Activated CD4-positive, alpha-beta memory T cell treated with anti-CD3 and anti-CD28 coated beads, Interleukin-2, amount 10 ng/mL, durations not matched to agents 7 days and 5 days (primary cell): ENCODE results near the gene ZP2. TPM values are rescaled to one million over a fixed set of nuclear protein-coding genes. Genes with fewer than 3 reads are reported as not detected.
"Not testable (repeated sequence)": the region's sequence is repeated elsewhere in the genome, so short reads cannot be mapped to it uniquely, and the experiment has no call there.

ENCODE experiments used
- CTCF ChIA-PET: fragments of 350-600 bp; sonication (Branson Sonifier 250); formaldehyde crosslinking; loops from one replicate; lab custom pipeline; 2021; ENCODE audit warnings: antibody characterized with exemption, inconsistent platforms; lab: Charles Lee
- POLR2A ChIA-PET: fragments of 350-600 bp; sonication (Branson Sonifier 250); formaldehyde crosslinking; loops from one replicate; lab custom pipeline; 2021; ENCODE audit warnings: antibody characterized with exemption; lab: Charles Lee
- DNase-seq: peaks from one replicate; pipeline ENCODE4 v3.0.0-alpha.2; 2020
- H3K27ac Mint-ChIP-seq: one replicate; pipeline ENCODE4 v1.8.0; 2021; ENCODE audit warnings: mild to moderate bottlenecking, mixed read lengths
- H3K27me3 Mint-ChIP-seq: one replicate; pipeline ENCODE4 v1.8.0; 2021; ENCODE audit warnings: mixed read lengths
- H3K36me3 Mint-ChIP-seq: one replicate; pipeline ENCODE4 v1.8.0; 2021; ENCODE audit warnings: low read depth, mixed read lengths
- H3K4me1 Mint-ChIP-seq: one replicate; pipeline ENCODE4 v1.8.0; 2021; ENCODE audit warnings: mixed read lengths
- H3K4me3 Mint-ChIP-seq: one replicate; pipeline ENCODE4 v1.8.0; 2021; ENCODE audit warnings: mild to moderate bottlenecking, mixed read lengths
- H3K9me3 Mint-ChIP-seq: one replicate; pipeline ENCODE4 v1.8.0; 2021; ENCODE audit warnings: mixed read lengths
- total RNA-seq, 2 experiments: library from RNA; stranded (reverse); gene quantifications; one replicate each; pipeline ENCODE4 v1.2.3, GENCODE V29; 2021

ZP2 gene
- total RNA-seq, 2 experiments from 2014 or later = 0.10 to 0.20 TPM

DNA sequence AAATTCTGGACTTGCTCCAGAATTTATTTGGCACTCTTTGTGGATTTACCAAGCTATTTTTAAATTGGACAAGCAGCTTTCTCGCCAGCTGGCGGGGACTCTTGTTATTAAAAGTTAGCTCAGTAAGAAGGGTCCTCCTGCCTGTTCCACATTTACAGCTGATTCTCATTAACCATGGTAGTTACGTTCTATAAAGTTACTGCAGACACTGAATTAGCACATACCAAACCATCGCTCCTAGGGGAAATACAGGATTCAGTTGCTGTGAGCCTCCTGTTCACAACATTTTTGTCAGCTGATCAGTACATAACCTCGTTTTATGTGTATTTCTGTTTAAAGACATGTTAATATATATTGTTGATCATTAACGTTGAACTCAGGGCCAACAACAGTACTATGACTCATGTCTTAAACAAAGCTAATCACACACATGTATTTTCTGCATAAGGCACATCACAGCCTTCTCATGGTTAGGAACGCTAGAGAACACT, 48.7 kb downstream of the ZP2 start:
- Mint-ChIP-seq H3K27me3 (no peaks in the 10 kb centered on the region), H3K27ac (no peak overlapping the region), H3K36me3 (peaks cover 25% of the 10 kb centered on the region), H3K4me1 (peaks cover 23% of the 10 kb centered on the region), H3K4me3 (no peak overlapping the region), H3K9me3 (no peaks in the 10 kb centered on the region)
- CTCF ChIA-PET = no interaction called here
- DNase-seq = no peak
- POLR2A ChIA-PET = no interaction called here

DNA sequence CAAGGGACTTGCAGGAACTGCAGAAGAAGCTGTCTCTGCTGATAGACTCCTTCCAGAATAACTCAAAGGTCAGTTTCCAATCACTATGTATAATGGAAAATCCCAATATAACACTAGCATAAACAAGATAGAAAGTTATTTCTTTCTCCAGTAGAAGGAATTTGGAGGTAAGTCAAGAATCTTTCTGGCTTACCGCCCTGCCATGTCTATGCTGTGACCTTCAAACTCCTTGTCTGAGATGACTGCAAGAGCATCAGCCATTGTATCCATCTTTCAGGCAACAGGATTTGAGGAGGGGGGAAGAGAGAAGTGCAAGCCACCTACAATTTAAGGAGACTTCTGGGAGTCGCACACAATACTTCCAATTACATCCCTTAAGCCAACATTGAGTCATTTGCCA, 50.2 kb downstream of the ZP2 start:
- CTCF ChIA-PET = interaction anchor here (3.2 kb wide), 1 partner anchor 140 kb away, joined by 13 read pairs; no protein-coding TSS in a partner anchor
- H3K4me3 Mint-ChIP-seq = no peak overlapping the region
- no peak for DNase-seq
- POLR2A ChIA-PET = no interaction called here
- no peak overlapping the region for H3K27ac Mint-ChIP-seq
- peaks cover 21% of the 10 kb centered on the region for H3K36me3 Mint-ChIP-seq
- H3K4me1 Mint-ChIP-seq = peaks cover 27% of the 10 kb centered on the region
- no peaks in the 10 kb centered on the region for H3K9me3 Mint-ChIP-seq
- H3K27me3 Mint-ChIP-seq = no peaks in the 10 kb centered on the region

DNA sequence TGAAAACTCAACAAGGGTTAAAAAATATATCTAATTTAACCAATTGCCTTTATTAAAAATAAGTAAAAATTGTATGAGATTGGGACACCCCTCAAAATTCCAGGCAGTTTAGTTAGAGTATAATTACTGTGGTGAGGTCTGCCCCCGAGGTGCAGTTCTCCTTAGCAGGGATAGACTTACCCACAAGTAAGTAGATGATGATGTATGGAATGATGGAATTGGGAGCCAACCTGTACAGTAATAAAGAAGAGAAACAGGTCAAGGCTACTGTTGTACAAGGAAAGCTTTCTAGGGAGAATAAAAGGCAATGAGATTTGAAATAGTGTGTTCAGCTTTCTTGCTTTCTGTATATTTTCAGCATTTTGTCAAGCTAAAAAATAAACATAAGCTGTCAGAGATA, 51.1 kb downstream of the ZP2 start:
- Mint-ChIP-seq H3K4me3 (no peak overlapping the region), H3K27ac (no peak overlapping the region), H3K4me1 (peaks cover 27% of the 10 kb centered on the region), H3K9me3 (no peaks in the 10 kb centered on the region), H3K27me3 (no peaks in the 10 kb centered on the region), H3K36me3 (peaks cover 21% of the 10 kb centered on the region)
- CTCF ChIA-PET = interaction anchor here (3.2 kb wide), 1 partner anchor 141 kb away, joined by 13 read pairs; no protein-coding TSS in a partner anchor
- POLR2A ChIA-PET = no interaction called here
- DNase-seq = no peak

DNA sequence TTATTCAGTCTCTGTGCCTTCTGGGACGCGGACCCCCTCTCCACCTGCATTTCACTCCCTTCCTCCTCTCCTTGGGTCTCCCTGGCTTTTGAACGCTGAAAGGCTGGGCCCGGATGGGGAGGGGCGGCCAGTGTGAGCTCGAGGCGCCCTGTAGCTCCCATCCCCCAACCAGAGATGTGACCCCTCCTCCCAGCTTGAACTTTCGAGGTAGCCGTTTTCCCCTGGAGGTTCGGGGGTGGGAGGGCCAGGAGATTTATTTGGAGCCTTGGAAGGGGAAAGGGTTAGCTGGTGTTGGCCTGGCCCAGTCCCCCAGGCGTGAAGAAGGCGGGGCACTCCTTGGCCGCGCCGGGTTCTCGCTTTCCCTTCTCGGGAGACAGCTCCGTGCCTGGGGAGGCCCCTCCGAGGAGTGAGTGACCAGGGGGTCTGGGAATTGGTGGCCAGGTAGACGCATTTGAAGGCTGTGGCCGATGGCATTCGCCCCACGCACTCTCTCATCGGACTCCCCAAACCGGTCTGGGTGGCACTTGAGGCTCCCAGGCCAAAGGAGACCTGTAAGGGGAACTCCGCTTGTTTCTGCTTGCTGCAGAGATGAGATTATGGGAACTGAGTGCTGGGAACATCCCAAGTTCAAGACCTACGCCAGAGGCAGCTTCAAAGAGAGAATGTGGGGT, 52.0 kb downstream of the ZP2 start:
- H3K4me1 Mint-ChIP-seq = peaks cover 27% of the 10 kb centered on the region
- peak overlapping the region; percentile 90 for H3K4me3 Mint-ChIP-seq
- ChIA-PET CTCF (interaction anchor here (1.1 to 3.2 kb wide), 3 partner anchors 9 to 142 kb away, joined by 4 to 13 read pairs (median 4); no protein-coding TSS in a partner anchor), POLR2A (interaction anchor here (0.6 to 1.7 kb wide), 4 partner anchors 30 to 422 kb away, joined by 3 to 5 read pairs (median 3); partner anchors contain the start of genes ERI2, REXO5 and THUMPD1)
- no peak for DNase-seq
- no peaks in the 10 kb centered on the region for H3K9me3 Mint-ChIP-seq
- H3K36me3 Mint-ChIP-seq = peaks cover 17% of the 10 kb centered on the region
- H3K27ac Mint-ChIP-seq = peak overlapping the region; percentile 64
- H3K27me3 Mint-ChIP-seq = no peaks in the 10 kb centered on the region

DNA sequence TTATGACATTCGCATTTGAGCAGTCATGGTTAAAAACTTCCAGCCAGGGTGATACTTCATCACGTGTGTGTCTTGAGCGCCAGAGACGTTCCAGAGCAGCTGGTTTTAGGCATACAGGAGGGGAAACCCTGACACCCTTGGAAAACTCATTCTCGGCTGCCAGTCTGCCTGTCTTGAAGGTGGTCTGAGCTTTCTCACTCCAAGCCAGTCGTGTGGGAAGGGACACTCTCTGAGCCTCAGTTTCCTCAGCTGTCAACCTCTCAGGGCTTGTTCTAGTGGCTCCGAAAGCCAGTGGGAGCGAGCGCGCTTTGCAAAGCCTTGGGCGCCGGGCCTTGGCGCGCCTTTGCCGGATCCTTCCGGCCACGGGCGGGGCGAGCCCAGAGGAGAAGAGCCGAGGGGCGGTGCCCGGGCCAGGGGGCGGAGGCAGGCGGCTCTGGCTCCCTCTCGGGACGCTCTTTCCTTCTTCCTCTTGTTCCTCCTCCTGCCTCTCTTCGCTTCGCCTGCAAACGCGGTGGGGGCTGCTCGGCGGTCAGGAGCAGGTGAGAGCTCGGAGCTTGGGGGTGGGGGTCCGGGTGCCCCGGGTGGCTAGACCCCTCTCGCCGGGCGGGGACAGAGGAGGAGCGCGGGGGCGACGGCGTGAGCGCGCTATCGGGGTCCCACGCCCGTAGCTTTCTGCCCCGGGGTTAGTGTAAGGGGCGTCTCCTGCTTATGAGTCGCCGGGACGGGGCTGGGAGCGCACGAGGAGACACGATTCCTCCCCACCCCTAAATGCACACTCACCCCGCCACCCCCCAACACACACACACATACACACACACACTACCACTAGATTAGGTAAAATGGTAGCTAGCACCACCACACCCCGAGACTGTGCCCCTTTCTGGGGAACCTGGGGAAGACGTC, 52.9 kb downstream of the ZP2 start, which contains the start of gene LDAF1:
TSS of gene LDAF1 (plus strand) at position 467 of the 903 bp plus-strand sequence. CDS start 2,509 bp downstream, outside the sequence.
- H3K9me3 Mint-ChIP-seq = no peaks in the 10 kb centered on the region
- no peaks in the 10 kb centered on the region for H3K27me3 Mint-ChIP-seq
- POLR2A ChIA-PET = interaction anchor here (0.6 to 1.7 kb wide), 5 partner anchors 31 to 422 kb away, joined by 3 to 5 read pairs (median 3); partner anchors contain the start of genes ERI2, REXO5 and THUMPD1
- peak within 1 kb of the TSS; percentile 90 for H3K4me3 Mint-ChIP-seq
- peaks cover 27% of the 10 kb centered on the region for H3K4me1 Mint-ChIP-seq
- CTCF ChIA-PET = interaction anchor here (1.1 to 3.2 kb wide), 4 partner anchors 10 to 310 kb away, joined by 3 to 13 read pairs (median 4); no protein-coding TSS in a partner anchor
- peaks cover 12% of the 10 kb centered on the region for H3K36me3 Mint-ChIP-seq
- peak; percentile 86 for DNase-seq
- peak within 1 kb of the TSS; percentile 64 for H3K27ac Mint-ChIP-seq

DNA sequence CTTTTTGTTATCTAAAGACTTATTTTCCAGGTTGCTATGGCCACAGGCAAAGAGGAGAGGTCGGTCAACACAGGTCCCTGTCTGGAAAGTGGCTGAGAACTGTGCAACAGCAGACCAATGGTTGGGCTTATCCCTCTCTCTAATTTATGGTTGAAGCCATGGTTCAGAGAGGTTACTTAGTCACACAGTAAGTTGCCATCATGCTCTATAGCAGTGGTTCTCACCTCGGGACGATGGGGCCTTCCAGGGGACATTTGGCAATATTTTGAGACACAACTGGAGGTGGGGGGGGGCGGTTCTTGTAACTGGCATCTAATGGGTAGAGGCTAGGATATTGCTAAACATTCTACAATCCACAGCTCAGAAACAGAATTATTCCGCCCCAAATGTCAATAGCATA, 53.7 kb downstream of the ZP2 start:
- peak overlapping the region; percentile 90 for H3K4me3 Mint-ChIP-seq
- peaks cover 6% of the 10 kb centered on the region for H3K36me3 Mint-ChIP-seq
- H3K27ac Mint-ChIP-seq = no peak overlapping the region
- ChIA-PET CTCF (interaction anchor here (0.7 to 1.5 kb wide), 9 partner anchors 20 to 1236 kb away, joined by 3 to 8 read pairs (median 4); no protein-coding TSS in a partner anchor), POLR2A (interaction anchor here (0.7 to 1.7 kb wide), 3 partner anchors 143 to 1039 kb away, joined by 3 to 5 read pairs (median 4); partner anchors contain the start of genes ERI2 and REXO5)
- peaks cover 24% of the 10 kb centered on the region for H3K4me1 Mint-ChIP-seq
- no peaks in the 10 kb centered on the region for H3K27me3 Mint-ChIP-seq
- no peak for DNase-seq
- H3K9me3 Mint-ChIP-seq = no peaks in the 10 kb centered on the region

DNA sequence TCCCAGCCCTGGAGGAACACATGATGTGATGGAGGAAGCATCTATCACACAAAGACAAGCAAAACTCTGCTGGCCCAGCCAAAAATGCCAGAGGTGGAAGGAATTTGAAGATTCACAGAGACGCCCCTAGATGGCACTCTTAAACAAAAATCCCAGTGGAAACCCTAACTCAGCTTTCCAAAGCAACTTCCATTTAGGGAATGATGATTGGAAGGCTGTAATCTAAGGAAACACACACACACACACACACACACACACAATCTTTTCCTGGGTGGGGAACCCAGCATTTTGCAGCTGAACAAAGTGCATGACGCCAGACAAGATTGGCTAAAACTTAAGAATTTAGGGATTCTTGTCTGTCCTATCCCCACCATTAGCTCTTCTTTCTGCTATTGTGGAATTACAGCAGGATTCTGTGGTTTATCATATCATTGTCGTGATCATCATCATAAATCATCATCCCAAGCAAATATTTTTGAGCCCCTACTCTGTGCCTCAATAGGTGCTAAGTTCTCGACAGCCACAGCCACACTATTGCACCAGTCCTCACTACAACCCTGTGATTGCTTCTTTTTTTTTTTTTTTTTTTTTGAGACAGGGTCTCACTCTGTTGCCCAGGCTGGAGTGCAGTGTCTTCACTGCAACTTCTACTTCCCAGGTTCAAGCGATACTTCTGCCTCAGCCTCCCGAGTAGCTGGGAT, 54.5 kb downstream of the ZP2 start:
- H3K9me3 Mint-ChIP-seq = no peaks in the 10 kb centered on the region
- peaks cover 22% of the 10 kb centered on the region for H3K4me1 Mint-ChIP-seq
- H3K27ac Mint-ChIP-seq = no peak overlapping the region
- no peaks in the 10 kb centered on the region for H3K27me3 Mint-ChIP-seq
- POLR2A ChIA-PET = interaction anchor here (0.7 kb wide), 1 partner anchor 1039 kb away, joined by 3 read pairs; no protein-coding TSS in a partner anchor
- CTCF ChIA-PET = interaction anchor here (0.6 to 1.5 kb wide), 12 partner anchors 21 to 1237 kb away, joined by 3 to 8 read pairs (median 4); no protein-coding TSS in a partner anchor
- H3K4me3 Mint-ChIP-seq = no peak overlapping the region
- DNase-seq = no peak
- peaks cover 5% of the 10 kb centered on the region for H3K36me3 Mint-ChIP-seq

DNA sequence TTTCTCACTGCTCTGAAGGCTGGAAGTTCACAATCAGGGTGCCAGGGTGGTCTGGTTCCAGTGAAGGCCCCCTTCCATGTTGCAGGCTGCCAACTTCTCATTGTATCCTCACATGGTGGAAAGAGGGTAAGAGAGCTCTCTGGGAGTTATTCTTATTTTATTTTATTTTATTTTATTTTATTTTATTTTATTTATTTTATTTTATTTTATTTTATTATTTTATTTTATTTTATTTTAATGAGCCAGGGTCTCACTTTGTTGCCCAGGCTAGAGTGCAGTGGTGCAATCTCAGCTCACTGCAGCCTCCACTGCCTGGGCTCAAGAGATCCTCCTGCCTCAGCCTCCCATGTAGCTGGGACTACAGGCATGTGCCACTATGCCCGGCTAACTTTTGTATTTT, 55.4 kb downstream of the ZP2 start:
- CTCF ChIA-PET = interaction anchor here (1.3 kb wide), 1 partner anchor 340 kb away, joined by 3 read pairs; no protein-coding TSS in a partner anchor
- DNase-seq, H3K27me3 Mint-ChIP-seq, H3K27ac Mint-ChIP-seq, H3K4me3 Mint-ChIP-seq, POLR2A ChIA-PET, H3K36me3 Mint-ChIP-seq, H3K9me3 Mint-ChIP-seq: not testable (repeated sequence)
- H3K4me1 Mint-ChIP-seq = peaks cover 22% of the 10 kb centered on the region

DNA sequence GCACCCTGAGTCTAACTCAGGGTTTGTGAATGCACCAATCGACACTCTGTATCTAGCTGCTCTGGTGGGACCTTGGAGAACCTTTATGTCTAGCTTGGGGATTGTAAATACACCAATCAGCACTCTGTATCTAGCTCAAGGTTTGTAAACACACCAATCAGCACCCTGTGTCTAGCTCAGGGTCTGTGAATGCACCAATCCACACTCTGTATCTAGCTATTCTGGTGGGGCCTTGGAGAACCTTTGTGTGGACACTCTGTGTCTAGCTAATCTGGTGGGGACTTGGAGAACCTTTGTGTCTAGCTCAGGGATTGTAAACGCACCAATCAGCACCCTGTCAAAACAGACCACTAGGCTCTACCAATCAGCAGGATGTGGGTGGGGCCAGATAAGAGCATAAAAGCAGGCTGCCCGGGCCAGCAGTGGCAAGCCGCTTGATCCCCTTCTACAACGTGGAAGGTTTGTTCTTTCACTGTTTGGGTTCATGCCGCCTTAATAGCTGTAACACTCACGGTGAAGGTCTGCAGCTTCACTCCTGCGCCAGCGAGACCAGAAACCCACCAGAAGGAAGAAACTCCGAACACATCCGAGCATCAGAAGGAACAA, 58.1 kb downstream of the ZP2 start:
- H3K27ac Mint-ChIP-seq, H3K4me1 Mint-ChIP-seq, H3K9me3 Mint-ChIP-seq, DNase-seq, POLR2A ChIA-PET, H3K36me3 Mint-ChIP-seq, H3K4me3 Mint-ChIP-seq: not testable (repeated sequence)
- CTCF ChIA-PET = interaction anchor here (0.6 kb wide), 1 partner anchor 401 kb away, joined by 3 read pairs; no protein-coding TSS in a partner anchor
- H3K27me3 Mint-ChIP-seq = peaks cover 19% of the 10 kb centered on the region

DNA sequence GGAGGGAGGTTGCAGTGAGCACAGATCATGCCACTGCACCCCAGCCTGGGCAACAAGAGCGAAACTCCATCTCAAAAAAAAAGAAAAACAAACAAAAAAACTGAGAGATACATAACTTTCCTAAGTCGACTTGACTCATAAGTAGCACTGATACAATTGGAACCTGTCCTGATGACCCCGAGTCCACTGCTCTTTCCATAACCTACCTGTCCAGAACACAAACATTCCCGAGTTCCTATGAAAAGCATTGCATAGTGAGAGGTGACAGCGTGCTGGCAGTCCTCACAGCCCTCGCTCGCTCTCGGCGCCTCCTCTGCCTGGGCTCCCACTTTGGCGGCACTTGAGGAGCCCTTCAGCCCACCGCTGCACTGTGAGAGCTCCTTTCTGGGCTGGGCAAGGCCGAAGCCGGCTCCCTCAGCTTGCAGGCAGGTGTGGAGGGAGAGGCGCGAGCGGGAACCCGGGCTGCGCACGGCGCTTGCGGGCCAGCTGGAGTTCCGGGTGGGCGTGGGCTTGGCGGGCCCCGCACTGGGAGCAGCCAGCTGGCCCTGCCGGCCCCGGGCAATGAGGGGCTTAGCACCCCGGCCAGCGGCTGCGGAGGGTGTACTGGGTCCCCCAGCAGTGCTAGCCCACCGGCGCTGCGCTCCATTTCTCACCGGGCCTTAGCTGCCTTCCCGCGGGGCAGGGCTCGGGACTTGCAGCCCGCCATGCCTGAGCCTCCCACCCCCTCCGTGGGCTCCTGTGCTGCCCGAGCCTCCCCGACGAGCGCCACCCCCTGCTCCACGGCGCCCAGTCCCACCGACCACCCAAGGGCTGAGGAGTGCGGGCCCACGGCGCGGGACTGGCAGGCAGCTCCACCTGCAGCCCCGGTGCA, 59.0 kb downstream of the ZP2 start:
- H3K4me1 Mint-ChIP-seq, H3K9me3 Mint-ChIP-seq, CTCF ChIA-PET, DNase-seq, POLR2A ChIA-PET, H3K27ac Mint-ChIP-seq, H3K36me3 Mint-ChIP-seq, H3K4me3 Mint-ChIP-seq: not testable (repeated sequence)
- H3K27me3 Mint-ChIP-seq = peaks cover 22% of the 10 kb centered on the region
